GM18867 (cell line): ENCODE measurements around the gene PFKL.

Experiments
- ATAC-seq: cut with Tn5 transposase; IDR thresholded peaks from one replicate; pipeline ENCODE4 v1.9.1; 2021; ENCODE audit warnings: mild to moderate bottlenecking, moderate library complexity; ENCODE audit not compliant: unreplicated experiment

The PFKL gene

GRCh38 chr21:44310628-44311507 lies 11.0 kb downstream of the PFKL start:
- no peak for ATAC-seq

GRCh38 chr21:44312089-44312488 lies 12.2 kb downstream of the PFKL start:
- no peak for ATAC-seq

- ATAC-seq = no peak
These were observed 12.9 kb downstream of the PFKL start for GRCh38 chr21:44312716-44313115.

- no peak for ATAC-seq
These were observed 13.6 kb downstream of the PFKL start for GRCh38 chr21:44313451-44313850.

- ATAC-seq = no peak
These were observed 14.3 kb downstream of the PFKL start for GRCh38 chr21:44314128-44314527.

- no peak for ATAC-seq
These were observed 14.7 kb downstream of the PFKL start for GRCh38 chr21:44314561-44314960.

- no peak for ATAC-seq
These were observed 15.9 kb downstream of the PFKL start for GRCh38 chr21:44315691-44316203.

- no peak for ATAC-seq
These were observed 16.5 kb downstream of the PFKL start for GRCh38 chr21:44316277-44316900.

GRCh38 chr21:44317241-44317782 lies 17.5 kb downstream of the PFKL start:
- ATAC-seq = no peak

GRCh38 chr21:44317871-44318270 lies 18.0 kb downstream of the PFKL start:
- ATAC-seq = no peak

GRCh38 chr21:44318489-44319285 lies 18.8 kb downstream of the PFKL start:
- no peak for ATAC-seq

GRCh38 chr21:44319407-44320065 lies 19.7 kb downstream of the PFKL start:
- ATAC-seq = no peak

GRCh38 chr21:44320847-44321246 lies 21.0 kb downstream of the PFKL start:
- no peak for ATAC-seq

GRCh38 chr21:44321846-44322450 lies 22.1 kb downstream of the PFKL start:
- ATAC-seq = no peak

GRCh38 chr21:44322621-44323325 lies 22.9 kb downstream of the PFKL start:
- no peak for ATAC-seq

GRCh38 chr21:44323591-44323990 lies 23.7 kb downstream of the PFKL start:
- no peak for ATAC-seq

GRCh38 chr21:44324106-44324853 lies 24.4 kb downstream of the PFKL start:
- ATAC-seq = no peak

- no peak for ATAC-seq
These were observed 24.9 kb downstream of the PFKL start for GRCh38 chr21:44324854-44325107.
